Endothelial cell of umbilical vein (primary cell): Measurements from ENCODE around the gene SNX24. TPM values are rescaled to one million over a fixed set of nuclear protein-coding genes. Genes with fewer than 3 reads are reported as not detected.

Source experiments
- BruUV-seq: library from RNA; stranded (reverse); fragments of 400-500 nt; replicated peaks from 2 replicates; lab custom pipeline; 2021; lab: Mats Ljungman, UMichigan
- CTCF ChIA-PET: fragments of 300-600, 350-600 bp; sonication (Branson Sonifier 250); formaldehyde crosslinking; loops from one replicate; lab custom pipeline; 2021; ENCODE audit warnings: antibody characterized with exemption, inconsistent platforms; lab: Charles Lee
- POLR2A ChIA-PET: fragments of 300-600, 350-600 bp; sonication (Branson Sonifier 250); formaldehyde crosslinking; loops from one replicate; lab custom pipeline; 2021; ENCODE audit warnings: antibody characterized with exemption, inconsistent platforms; lab: Charles Lee
- DNase-seq: peaks from one replicate; pipeline ENCODE4 v3.0.0-alpha.2; 2011; ENCODE audit warnings: low read depth, low spot score
- FAIRE-seq: peaks from 2 replicates; lab custom pipeline; 2011; peaks lifted over from hg19 to GRCh38; lab: Jason Lieb, UNC
- H2AFZ ChIP-seq: 2 replicates; pipeline ENCODE4 v1.6.0; 2012; ENCODE audit warnings: low read depth, low read length, control low read depth, inconsistent platforms
- H3K27ac ChIP-seq: 2 replicates; pipeline ENCODE4 v1.5.1; 2011; ENCODE audit warnings: low read depth, mild to moderate bottlenecking, control low read depth, low read length, moderate library complexity; ENCODE audit not compliant: insufficient read depth
- H3K27me3 ChIP-seq, 2 experiments: 2 replicates each; pipeline versions ENCODE4 v1.6.0 to v1.6.1; 2011; ENCODE audit warnings: low read length in 2 of 2, mixed read lengths in 1 of 2; ENCODE audit not compliant: control insufficient read depth in 2 of 2, insufficient read depth in 2 of 2
- H3K36me3 ChIP-seq, 2 experiments: 2 replicates in 1 of 2; 3 replicates in 1 of 2; pipeline ENCODE4 v1.5.1; 2011; ENCODE audit warnings: low read length in 2 of 2, mild to moderate bottlenecking in 1 of 2, moderate library complexity in 1 of 2; ENCODE audit not compliant: control insufficient read depth in 2 of 2, insufficient read depth in 2 of 2; ENCODE audit errors: extremely low read depth in 1 of 2
- H3K4me1 ChIP-seq: 3 replicates; pipeline ENCODE4 v1.5.1; 2011; ENCODE audit warnings: mild to moderate bottlenecking, low read length; ENCODE audit not compliant: control insufficient read depth, insufficient read depth; ENCODE audit errors: extremely low read depth
- H3K4me2 ChIP-seq: 2 replicates; pipeline ENCODE4 v1.6.1; 2011; ENCODE audit warnings: low read length, control low read depth, mixed read lengths; ENCODE audit not compliant: insufficient read depth
- H3K4me3 ChIP-seq, 3 experiments: fragments of 200-600 bp in 1 of 3; sonication (generic), shearing (Covaris generic) in 1 of 3; replicated peaks in 1 of 3; 2 replicates each; pipeline ENCODE4 v1.5.1; 2011 to 2016; ENCODE audit warnings: control low read depth in 3 of 3, low read length in 3 of 3, mild to moderate bottlenecking in 2 of 3, inconsistent platforms in 1 of 3, low read depth in 1 of 3, moderate library complexity in 1 of 3; ENCODE audit not compliant: insufficient read depth in 1 of 3
- H3K79me2 ChIP-seq: 2 replicates; pipeline ENCODE4 v1.6.0; 2012; ENCODE audit warnings: low read length, inconsistent platforms; ENCODE audit not compliant: control insufficient read depth, insufficient read depth
- H3K9ac ChIP-seq: replicated peaks from 2 replicates; pipeline ENCODE3; 2011; ENCODE audit warnings: low read length, control low read depth; ENCODE audit not compliant: insufficient read depth; ENCODE audit errors: extremely low read depth
- H3K9me1 ChIP-seq: replicated peaks from 3 replicates; pipeline ENCODE4 v1.6.0; 2011; ENCODE audit warnings: mild to moderate bottlenecking, low read length; ENCODE audit not compliant: control insufficient read depth, insufficient read depth; ENCODE audit errors: extremely low read depth
- H3K9me3 ChIP-seq: replicated peaks from 2 replicates; pipeline ENCODE4 v1.5.1; 2012; ENCODE audit warnings: low read length, inconsistent platforms; ENCODE audit not compliant: control insufficient read depth, insufficient read depth
- H4K20me1 ChIP-seq: replicated peaks from 2 replicates; pipeline ENCODE3; 2011; ENCODE audit warnings: mild to moderate bottlenecking, low read length; ENCODE audit not compliant: control insufficient read depth, insufficient read depth; ENCODE audit errors: extremely low read depth
- EZH2 ChIP-seq: IDR thresholded peaks from 2 replicates; pipeline ENCODE4 v1.6.1; 2012; ENCODE audit warnings: borderline replicate concordance, low read depth, mild to moderate bottlenecking, moderate library complexity, low read length, inconsistent platforms; ENCODE audit not compliant: severe bottlenecking
- FOS ChIP-seq: IDR thresholded peaks from 2 replicates; pipeline ENCODE4 v1.6.1; 2011; ENCODE audit warnings: mild to moderate bottlenecking, low read length, moderate library complexity, borderline replicate concordance; ENCODE audit not compliant: insufficient read depth
- GATA2 ChIP-seq: IDR thresholded peaks from 2 replicates; pipeline ENCODE4 v1.7.0; 2011; ENCODE audit warnings: low read depth, mild to moderate bottlenecking, moderate library complexity, mixed read lengths, low read length; ENCODE audit not compliant: insufficient read length, insufficient read depth
- JUN ChIP-seq: IDR thresholded peaks from 2 replicates; pipeline ENCODE4 v1.6.1; 2011; ENCODE audit warnings: borderline replicate concordance, low read depth; ENCODE audit not compliant: insufficient read length, insufficient read depth
- MYC ChIP-seq: IDR thresholded peaks from one replicate; pipeline ENCODE4 v1.6.1; 2011; ENCODE audit warnings: mild to moderate bottlenecking, low read depth, low read length
- POLR2A ChIP-seq: IDR thresholded peaks from 2 replicates; pipeline ENCODE4 v1.6.1; 2012; ENCODE audit warnings: low read depth, mild to moderate bottlenecking, control low read depth, low read length
- POLR2AphosphoS5 ChIP-seq: IDR thresholded peaks from 2 replicates; pipeline ENCODE4 v1.6.1; 2012; ENCODE audit warnings: low read depth, mild to moderate bottlenecking, control low read depth, low read length, moderate library complexity; ENCODE audit not compliant: insufficient read depth
- dilution Hi-C: fragments of 300-500 bp; cut with MboI; formaldehyde crosslinking; loops from one replicate; pipeline ENCODE4 v1.15.0; 2019; ENCODE audit warnings: low sequenced_read_pairs; ENCODE audit not compliant: extremely low pct_ligation_motif_present
- intact Hi-C: fragments of 100-400 bp; cut with micrococcal nuclease; formaldehyde crosslinking; loops from one replicate; pipeline ENCODE4 v1.10.0; 2022
- polyA plus RNA-seq, 4 experiments: library from polyadenylated mRNA; depleted of rRNA in 3 of 4; stranded (reverse) in 3 of 4; unstranded in 1 of 4; fragments of >200 nt; gene quantifications; 2 replicates each; pipeline versions ENCODE4 v1.2.1 to v1.2.3, GENCODE V29; 2011 to 2012; ENCODE audit warnings: missing spikeins in 1 of 4
- total RNA-seq: library from RNA; stranded (reverse); gene quantifications from 2 replicates; pipeline ENCODE4 v1.2.3, GENCODE V29; 2021
- TF ChIP-seq, protein P1 (sequence below), 2 donors: IDR thresholded peaks; 1 replicate in 1 of 2; 2 replicates in 1 of 2; pipeline ENCODE4 v1.5.1; 2011; ENCODE audit warnings: low read length in 2 of 2, mild to moderate bottlenecking in 2 of 2, moderate library complexity in 2 of 2, control low read depth in 1 of 2, inconsistent platforms in 1 of 2, low read depth in 1 of 2; ENCODE audit not compliant: insufficient read depth in 1 of 2; ENCODE audit errors: extremely low read depth in 1 of 2
- TF ChIP-seq, protein P2 (sequence below): IDR thresholded peaks from 2 replicates; pipeline ENCODE4 v1.6.1; 2011; ENCODE audit not compliant: insufficient read depth, insufficient read length

SNX24 gene
- total and polyA plus RNA-seq, 2 donors (not counting 3 experiments of a cell fraction or from before 2014, with no cell fraction given) = 2.9 to 14.9 TPM

DNA sequence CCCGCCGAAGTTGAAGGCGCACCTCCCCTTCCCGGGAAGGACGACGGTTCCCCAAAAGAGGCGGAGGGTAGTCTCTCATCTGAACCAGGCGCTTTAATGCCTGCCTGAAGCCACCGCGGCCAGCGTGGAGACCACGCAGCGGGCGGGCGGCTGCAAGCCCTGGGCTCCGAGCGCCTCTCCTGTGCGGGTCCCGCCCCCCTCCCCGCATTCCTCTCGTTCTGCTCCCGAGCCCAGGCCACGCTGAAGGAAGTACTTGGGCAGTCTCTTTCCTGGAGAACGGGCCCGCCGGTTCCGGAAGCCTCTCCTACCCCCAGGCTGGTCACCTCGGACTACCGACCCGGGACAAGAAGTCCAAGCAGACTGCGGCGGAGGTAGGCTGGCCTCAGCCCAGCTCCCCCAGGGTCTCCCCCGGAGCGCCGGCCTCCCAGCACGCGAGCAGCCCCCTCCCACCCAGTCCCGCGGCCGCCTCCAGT is 190.5 kb downstream of the SNX24 start:
- no peaks in the 10 kb centered on the region for H3K36me3 ChIP-seq
- H3K27ac ChIP-seq = no peak overlapping the region
- no peaks in the 10 kb centered on the region for H3K9me3 ChIP-seq
- ChIA-PET CTCF (interaction anchor here (1.4 kb wide), 1 partner anchor 520 kb away, joined by 4 read pairs; no protein-coding TSS in a partner anchor), POLR2A (no interaction called here)
- no peaks in the 10 kb centered on the region for H3K9me1 ChIP-seq
- H3K27me3 ChIP-seq = no peaks in the 10 kb centered on the region
- H3K79me2 ChIP-seq = no peaks in the 10 kb centered on the region
- peak overlapping the region; percentile 90 for H3K4me2 ChIP-seq
- peaks cover 8% of the 10 kb centered on the region for H3K4me1 ChIP-seq
- H3K9ac ChIP-seq = peak overlapping the region; percentile 79
- no TSS peak for BruUV-seq
- TF ChIP-seq POLR2A = no peak
- TF ChIP-seq POLR2AphosphoS5 = no peak
- TF ChIP-seq JUN = no peak
- TF ChIP-seq, protein P1, sequence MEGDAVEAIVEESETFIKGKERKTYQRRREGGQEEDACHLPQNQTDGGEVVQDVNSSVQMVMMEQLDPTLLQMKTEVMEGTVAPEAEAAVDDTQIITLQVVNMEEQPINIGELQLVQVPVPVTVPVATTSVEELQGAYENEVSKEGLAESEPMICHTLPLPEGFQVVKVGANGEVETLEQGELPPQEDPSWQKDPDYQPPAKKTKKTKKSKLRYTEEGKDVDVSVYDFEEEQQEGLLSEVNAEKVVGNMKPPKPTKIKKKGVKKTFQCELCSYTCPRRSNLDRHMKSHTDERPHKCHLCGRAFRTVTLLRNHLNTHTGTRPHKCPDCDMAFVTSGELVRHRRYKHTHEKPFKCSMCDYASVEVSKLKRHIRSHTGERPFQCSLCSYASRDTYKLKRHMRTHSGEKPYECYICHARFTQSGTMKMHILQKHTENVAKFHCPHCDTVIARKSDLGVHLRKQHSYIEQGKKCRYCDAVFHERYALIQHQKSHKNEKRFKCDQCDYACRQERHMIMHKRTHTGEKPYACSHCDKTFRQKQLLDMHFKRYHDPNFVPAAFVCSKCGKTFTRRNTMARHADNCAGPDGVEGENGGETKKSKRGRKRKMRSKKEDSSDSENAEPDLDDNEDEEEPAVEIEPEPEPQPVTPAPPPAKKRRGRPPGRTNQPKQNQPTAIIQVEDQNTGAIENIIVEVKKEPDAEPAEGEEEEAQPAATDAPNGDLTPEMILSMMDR (IDR thresholded peaks at IDR 0.05; ENCODE audit: extremely low read depth in 1 of 2, insufficient read depth in 1 of 2, low read depth in 1 of 2, low read length in 2 of 2) = no peak
- TF ChIP-seq EZH2 = no peak
- TF ChIP-seq MYC = no peak
- TF ChIP-seq, protein P2, sequence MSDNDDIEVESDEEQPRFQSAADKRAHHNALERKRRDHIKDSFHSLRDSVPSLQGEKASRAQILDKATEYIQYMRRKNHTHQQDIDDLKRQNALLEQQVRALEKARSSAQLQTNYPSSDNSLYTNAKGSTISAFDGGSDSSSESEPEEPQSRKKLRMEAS = no peak
- no peak for TF ChIP-seq FOS
- no peak for TF ChIP-seq GATA2
- dilution Hi-C loops = no loop called here
- FAIRE-seq = peak; percentile 68
- DNase-seq = peak; percentile 51
- intact Hi-C loops = loop anchor here (1.0 to 10.0 kb wide), 6 partner anchors 52 to 721 kb away; partner anchors contain the start of genes CSNK1G3, SNCAIP and SNX24
- H2AFZ ChIP-seq = peak overlapping the region; percentile 99
- peak overlapping the region; percentile 77 to 90 (median 85) for H3K4me3 ChIP-seq
- no peaks in the 10 kb centered on the region for H4K20me1 ChIP-seq
